ENCODE results near the gene GDI1. TPM values are rescaled to one million over a fixed set of nuclear protein-coding genes. Genes with fewer than 3 reads are reported as not detected.

The GDI1 gene
- total and polyA plus RNA-seq, 2 experiments from 2014 or later = 48.5 to 95.9 TPM

DNA sequence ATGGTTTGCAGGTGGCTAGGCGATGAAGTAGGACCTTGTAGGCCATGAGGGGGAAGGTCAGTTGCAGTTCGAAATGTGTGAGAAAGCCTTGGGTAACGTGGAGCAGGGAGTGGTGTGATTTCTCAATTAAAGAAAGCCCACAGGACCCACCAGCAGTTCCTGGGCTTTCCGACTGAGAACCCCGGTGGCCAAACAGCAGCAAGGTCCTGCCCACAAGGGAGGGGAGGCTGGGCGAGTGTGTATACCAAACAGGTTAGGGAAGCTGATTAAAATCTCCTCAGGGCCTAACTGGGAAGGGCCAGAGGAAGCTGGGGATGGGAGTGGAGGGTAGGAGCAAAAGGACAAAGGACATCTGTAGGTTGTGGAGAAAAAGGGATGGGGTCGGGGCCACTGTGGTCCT lies 6.0 kb upstream of the GDI1 start (continued):
- TF ChIP-seq, protein P1, sequence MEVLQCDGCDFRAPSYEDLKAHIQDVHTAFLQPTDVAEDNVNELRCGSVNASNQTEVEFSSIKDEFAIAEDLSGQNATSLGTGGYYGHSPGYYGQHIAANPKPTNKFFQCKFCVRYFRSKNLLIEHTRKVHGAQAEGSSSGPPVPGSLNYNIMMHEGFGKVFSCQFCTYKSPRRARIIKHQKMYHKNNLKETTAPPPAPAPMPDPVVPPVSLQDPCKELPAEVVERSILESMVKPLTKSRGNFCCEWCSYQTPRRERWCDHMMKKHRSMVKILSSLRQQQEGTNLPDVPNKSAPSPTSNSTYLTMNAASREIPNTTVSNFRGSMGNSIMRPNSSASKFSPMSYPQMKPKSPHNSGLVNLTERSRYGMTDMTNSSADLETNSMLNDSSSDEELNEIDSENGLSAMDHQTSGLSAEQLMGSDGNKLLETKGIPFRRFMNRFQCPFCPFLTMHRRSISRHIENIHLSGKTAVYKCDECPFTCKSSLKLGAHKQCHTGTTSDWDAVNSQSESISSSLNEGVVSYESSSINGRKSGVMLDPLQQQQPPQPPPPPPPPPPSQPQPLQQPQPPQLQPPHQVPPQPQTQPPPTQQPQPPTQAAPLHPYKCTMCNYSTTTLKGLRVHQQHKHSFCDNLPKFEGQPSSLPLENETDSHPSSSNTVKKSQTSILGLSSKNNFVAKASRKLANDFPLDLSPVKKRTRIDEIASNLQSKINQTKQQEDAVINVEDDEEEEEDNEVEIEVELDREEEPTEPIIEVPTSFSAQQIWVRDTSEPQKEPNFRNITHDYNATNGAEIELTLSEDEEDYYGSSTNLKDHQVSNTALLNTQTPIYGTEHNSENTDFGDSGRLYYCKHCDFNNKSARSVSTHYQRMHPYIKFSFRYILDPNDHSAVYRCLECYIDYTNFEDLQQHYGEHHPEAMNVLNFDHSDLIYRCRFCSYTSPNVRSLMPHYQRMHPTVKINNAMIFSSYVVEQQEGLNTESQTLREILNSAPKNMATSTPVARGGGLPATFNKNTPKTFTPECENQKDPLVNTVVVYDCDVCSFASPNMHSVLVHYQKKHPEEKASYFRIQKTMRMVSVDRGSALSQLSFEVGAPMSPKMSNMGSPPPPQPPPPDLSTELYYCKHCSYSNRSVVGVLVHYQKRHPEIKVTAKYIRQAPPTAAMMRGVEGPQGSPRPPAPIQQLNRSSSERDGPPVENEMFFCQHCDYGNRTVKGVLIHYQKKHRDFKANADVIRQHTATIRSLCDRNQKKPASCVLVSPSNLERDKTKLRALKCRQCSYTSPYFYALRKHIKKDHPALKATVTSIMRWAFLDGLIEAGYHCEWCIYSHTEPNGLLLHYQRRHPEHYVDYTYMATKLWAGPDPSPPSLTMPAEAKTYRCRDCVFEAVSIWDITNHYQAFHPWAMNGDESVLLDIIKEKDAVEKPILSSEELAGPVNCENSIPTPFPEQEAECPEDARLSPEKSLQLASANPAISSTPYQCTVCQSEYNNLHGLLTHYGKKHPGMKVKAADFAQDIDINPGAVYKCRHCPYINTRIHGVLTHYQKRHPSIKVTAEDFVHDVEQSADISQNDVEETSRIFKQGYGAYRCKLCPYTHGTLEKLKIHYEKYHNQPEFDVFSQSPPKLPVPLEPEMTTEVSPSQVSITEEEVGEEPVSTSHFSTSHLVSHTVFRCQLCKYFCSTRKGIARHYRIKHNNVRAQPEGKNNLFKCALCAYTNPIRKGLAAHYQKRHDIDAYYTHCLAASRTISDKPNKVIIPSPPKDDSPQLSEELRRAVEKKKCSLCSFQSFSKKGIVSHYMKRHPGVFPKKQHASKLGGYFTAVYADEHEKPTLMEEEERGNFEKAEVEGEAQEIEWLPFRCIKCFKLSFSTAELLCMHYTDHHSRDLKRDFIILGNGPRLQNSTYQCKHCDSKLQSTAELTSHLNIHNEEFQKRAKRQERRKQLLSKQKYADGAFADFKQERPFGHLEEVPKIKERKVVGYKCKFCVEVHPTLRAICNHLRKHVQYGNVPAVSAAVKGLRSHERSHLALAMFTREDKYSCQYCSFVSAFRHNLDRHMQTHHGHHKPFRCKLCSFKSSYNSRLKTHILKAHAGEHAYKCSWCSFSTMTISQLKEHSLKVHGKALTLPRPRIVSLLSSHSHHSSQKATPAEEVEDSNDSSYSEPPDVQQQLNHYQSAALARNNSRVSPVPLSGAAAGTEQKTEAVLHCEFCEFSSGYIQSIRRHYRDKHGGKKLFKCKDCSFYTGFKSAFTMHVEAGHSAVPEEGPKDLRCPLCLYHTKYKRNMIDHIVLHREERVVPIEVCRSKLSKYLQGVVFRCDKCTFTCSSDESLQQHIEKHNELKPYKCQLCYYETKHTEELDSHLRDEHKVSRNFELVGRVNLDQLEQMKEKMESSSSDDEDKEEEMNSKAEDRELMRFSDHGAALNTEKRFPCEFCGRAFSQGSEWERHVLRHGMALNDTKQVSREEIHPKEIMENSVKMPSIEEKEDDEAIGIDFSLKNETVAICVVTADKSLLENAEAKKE (CRISPR knock-in tag; IDR thresholded peaks at IDR 0.05) = no peak

DNA sequence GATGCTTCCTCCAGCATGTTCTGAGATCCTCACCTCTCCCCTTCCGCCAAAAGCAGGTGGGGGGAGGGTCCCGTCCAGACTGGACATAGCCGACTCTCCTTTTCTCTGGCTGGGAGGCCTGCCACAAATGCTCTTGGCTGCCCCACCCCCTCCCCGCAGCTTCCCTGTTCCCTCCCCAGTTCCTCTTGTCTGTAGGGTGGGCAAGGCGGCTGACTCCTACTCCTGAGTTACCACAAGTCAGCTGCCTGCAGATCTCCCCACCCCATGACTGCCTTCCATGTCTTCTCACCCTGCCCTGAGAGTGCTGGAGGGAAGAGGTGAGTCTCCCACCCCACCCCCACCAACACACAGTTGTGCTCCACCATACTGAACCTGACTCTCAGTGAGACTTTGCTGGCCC lies 5.6 kb upstream of the GDI1 start:
- Histone ChIP-seq H3K27me3 (ENCODE audit: insufficient read depth) (no peaks in the 10 kb centered on the region), H3K9me2 (ENCODE audit: insufficient read depth) (no peaks in the 10 kb centered on the region), H3F3A (replicated peaks; ENCODE audit: low read depth) (no peaks in the 10 kb centered on the region), H3K27ac (ENCODE audit: low read depth) (no peak overlapping the region), H3K4me2 (no peak overlapping the region), H3K36me3 (ENCODE audit: insufficient read depth) (no peaks in the 10 kb centered on the region), H3K4me1 (ENCODE audit: insufficient read depth) (no peaks in the 10 kb centered on the region; the same call in 1 of the 2 replicates), H3K79me2 (replicated peaks; ENCODE audit: insufficient read depth) (peaks cover 11% of the 10 kb centered on the region), H3K4me3 (no peak overlapping the region), H2AFZ (no peak overlapping the region), H4K20me1 (replicated peaks; ENCODE audit: insufficient read depth) (no peaks in the 10 kb centered on the region)
- H3K27me3 Mint-ChIP-seq (ENCODE audit: insufficient read depth, low read depth, poor library complexity) = peaks cover 4% of the 10 kb centered on the region
- peaks cover 24% of the 10 kb centered on the region for H3K36me3 Mint-ChIP-seq (ENCODE audit: low read depth)
- ATAC-seq (no peak), DNase-seq (ENCODE audit: low spot score) (no peak)
- H3K9me3 Mint-ChIP-seq = no peaks in the 10 kb centered on the region
- H3K27ac Mint-ChIP-seq = no peak overlapping the region; the same call in 1 of the 2 replicates
- H3K4me1 Mint-ChIP-seq = peaks cover 23% of the 10 kb centered on the region
- H3K4me3 Mint-ChIP-seq = no peak overlapping the region
- TF ChIP-seq, protein P1 (CRISPR knock-in tag; IDR thresholded peaks at IDR 0.05) = no peak
- TF ChIP-seq, protein P2, sequence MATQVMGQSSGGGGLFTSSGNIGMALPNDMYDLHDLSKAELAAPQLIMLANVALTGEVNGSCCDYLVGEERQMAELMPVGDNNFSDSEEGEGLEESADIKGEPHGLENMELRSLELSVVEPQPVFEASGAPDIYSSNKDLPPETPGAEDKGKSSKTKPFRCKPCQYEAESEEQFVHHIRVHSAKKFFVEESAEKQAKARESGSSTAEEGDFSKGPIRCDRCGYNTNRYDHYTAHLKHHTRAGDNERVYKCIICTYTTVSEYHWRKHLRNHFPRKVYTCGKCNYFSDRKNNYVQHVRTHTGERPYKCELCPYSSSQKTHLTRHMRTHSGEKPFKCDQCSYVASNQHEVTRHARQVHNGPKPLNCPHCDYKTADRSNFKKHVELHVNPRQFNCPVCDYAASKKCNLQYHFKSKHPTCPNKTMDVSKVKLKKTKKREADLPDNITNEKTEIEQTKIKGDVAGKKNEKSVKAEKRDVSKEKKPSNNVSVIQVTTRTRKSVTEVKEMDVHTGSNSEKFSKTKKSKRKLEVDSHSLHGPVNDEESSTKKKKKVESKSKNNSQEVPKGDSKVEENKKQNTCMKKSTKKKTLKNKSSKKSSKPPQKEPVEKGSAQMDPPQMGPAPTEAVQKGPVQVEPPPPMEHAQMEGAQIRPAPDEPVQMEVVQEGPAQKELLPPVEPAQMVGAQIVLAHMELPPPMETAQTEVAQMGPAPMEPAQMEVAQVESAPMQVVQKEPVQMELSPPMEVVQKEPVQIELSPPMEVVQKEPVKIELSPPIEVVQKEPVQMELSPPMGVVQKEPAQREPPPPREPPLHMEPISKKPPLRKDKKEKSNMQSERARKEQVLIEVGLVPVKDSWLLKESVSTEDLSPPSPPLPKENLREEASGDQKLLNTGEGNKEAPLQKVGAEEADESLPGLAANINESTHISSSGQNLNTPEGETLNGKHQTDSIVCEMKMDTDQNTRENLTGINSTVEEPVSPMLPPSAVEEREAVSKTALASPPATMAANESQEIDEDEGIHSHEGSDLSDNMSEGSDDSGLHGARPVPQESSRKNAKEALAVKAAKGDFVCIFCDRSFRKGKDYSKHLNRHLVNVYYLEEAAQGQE (IDR thresholded peaks at IDR 0.05; ENCODE audit: unreplicated experiment) = no peak
- no peak for TF ChIP-seq POLR2AphosphoS5 (IDR thresholded peaks at IDR 0.05; ENCODE audit: low read depth)
- TF ChIP-seq CREB1 (CRISPR knock-in tag; IDR thresholded peaks at IDR 0.05; ENCODE audit: low read depth) = no peak
- TF ChIP-seq NANOG (IDR thresholded peaks at IDR 0.05; ENCODE audit: borderline replicate concordance) = no peak
